ENCODE measurements around the gene CEP55. TPM values are rescaled to one million over a fixed set of nuclear protein-coding genes. Genes with fewer than 3 reads are reported as not detected.
"Not testable (repeated sequence)": the region's sequence is repeated elsewhere in the genome, so short reads cannot be mapped to it uniquely, and the experiment has no call there.

The CEP55 gene
- total RNA-seq, 2 donors from 2014 or later = 61.3 to 85.1 TPM

GRCh38 chr10:93464776-93465388, 31.5 kb upstream of the CEP55 start:
- DNase-seq (ENCODE audit: low spot score in 2 of 2) (no peak), ATAC-seq (no peak)
- peak overlapping the region in 1 of 2 donors; percentile 34 for H3K27ac Mint-ChIP-seq

GRCh38 chr10:93465806-93466675, 30.4 kb upstream of the CEP55 start:
- Mint-ChIP-seq H3K9me3 (no peaks in the 10 kb centered on the region), H3K27ac (peak overlapping the region in 1 of 2 donors; percentile 29), H3K36me3 (peaks cover 10 to 25% of the 10 kb centered on the region in 2 donors)
- ATAC-seq (no peak), DNase-seq (ENCODE audit: low spot score in 2 of 2) (no peak)

More at GRCh38 chr10:93464776-93465388, 31.5 kb upstream of the CEP55 start:
- Mint-ChIP-seq H3K36me3 (peaks cover 14 to 29% of the 10 kb centered on the region in 2 donors), H3K9me3 (peaks cover 0 to 2% of the 10 kb centered on the region in 2 donors)

GRCh38 chr10:93467635-93468034, 28.8 kb upstream of the CEP55 start:
- H3K27ac Mint-ChIP-seq, ATAC-seq: not testable (repeated sequence)

GRCh38 chr10:93468461-93469213, 27.8 kb upstream of the CEP55 start:
- Mint-ChIP-seq H3K36me3 (peaks cover 10 to 25% of the 10 kb centered on the region in 2 donors), H3K27ac (peak overlapping the region in 1 of 2 donors; percentile 36), H3K9me3 (no peaks in the 10 kb centered on the region)
- no peak for ATAC-seq
- DNase-seq (ENCODE audit: low spot score in 2 of 2) = no peak

More at GRCh38 chr10:93467635-93468034, 28.8 kb upstream of the CEP55 start:
- H3K9me3 Mint-ChIP-seq; DNase-seq (ENCODE audit: low spot score in 2 of 2): not testable (repeated sequence)
- H3K36me3 Mint-ChIP-seq = peaks cover 10 to 25% of the 10 kb centered on the region in 2 donors

GRCh38 chr10:93469454-93469853, 27.0 kb upstream of the CEP55 start:
- Mint-ChIP-seq H3K27ac (no peak overlapping the region), H3K36me3 (peaks cover 10 to 27% of the 10 kb centered on the region in 2 donors), H3K9me3 (peaks cover 0 to 7% of the 10 kb centered on the region in 2 donors)
- no peak for ATAC-seq
- no peak for DNase-seq (ENCODE audit: low spot score in 2 of 2)

- DNase-seq (ENCODE audit: low spot score in 2 of 2) (no peak), ATAC-seq (peak; percentile 87 to 94)
- Mint-ChIP-seq H3K36me3 (peaks cover 10 to 28% of the 10 kb centered on the region in 2 donors), H3K27ac (peak overlapping the region; percentile 23 to 55), H3K9me3 (peaks cover 0 to 7% of the 10 kb centered on the region in 2 donors)
Observed at GRCh38 chr10:93471110-93471651, 25.2 kb upstream of the CEP55 start.

GRCh38 chr10:93473161-93473560, 23.3 kb upstream of the CEP55 start:
- ATAC-seq = no peak
- Mint-ChIP-seq H3K27ac (no peak overlapping the region), H3K36me3 (peaks cover 13 to 30% of the 10 kb centered on the region in 2 donors), H3K9me3 (peaks cover 0 to 7% of the 10 kb centered on the region in 2 donors)
- DNase-seq (ENCODE audit: low spot score in 2 of 2) = no peak

- DNase-seq (ENCODE audit: low spot score in 2 of 2) (no peak), ATAC-seq (no peak)
- H3K27ac Mint-ChIP-seq = no peak overlapping the region
- peaks cover 7 to 31% of the 10 kb centered on the region in 2 donors for H3K36me3 Mint-ChIP-seq
- peaks cover 0 to 7% of the 10 kb centered on the region in 2 donors for H3K9me3 Mint-ChIP-seq
Observed at GRCh38 chr10:93473804-93474472, 22.5 kb upstream of the CEP55 start.

- ATAC-seq (no peak), DNase-seq (ENCODE audit: low spot score in 2 of 2) (no peak)
- no peak overlapping the region for H3K27ac Mint-ChIP-seq
- peaks cover 13 to 33% of the 10 kb centered on the region in 2 donors for H3K36me3 Mint-ChIP-seq
- peaks cover 0 to 7% of the 10 kb centered on the region in 2 donors for H3K9me3 Mint-ChIP-seq
Observed at GRCh38 chr10:93475227-93475626, 21.2 kb upstream of the CEP55 start.

- Mint-ChIP-seq H3K27ac (no peak overlapping the region), H3K9me3 (peaks cover 0 to 7% of the 10 kb centered on the region in 2 donors), H3K36me3 (peaks cover 15 to 36% of the 10 kb centered on the region in 2 donors)
- DNase-seq (ENCODE audit: low spot score in 2 of 2) (no peak), ATAC-seq (peak in 1 of 2 donors; percentile 39)
Observed at GRCh38 chr10:93475871-93476270, 20.5 kb upstream of the CEP55 start.

- no peak overlapping the region for H3K27ac Mint-ChIP-seq
Observed at GRCh38 chr10:93476756-93477155, 19.7 kb upstream of the CEP55 start.

GRCh38 chr10:93478873-93479272, 17.5 kb upstream of the CEP55 start:
- no peak for DNase-seq (ENCODE audit: low spot score in 2 of 2)
- no peak for ATAC-seq
- Mint-ChIP-seq H3K27ac (no peak overlapping the region), H3K36me3 (peaks cover 28 to 50% of the 10 kb centered on the region in 2 donors), H3K9me3 (peaks cover 0 to 6% of the 10 kb centered on the region in 2 donors)

More at GRCh38 chr10:93476756-93477155, 19.7 kb upstream of the CEP55 start:
- Mint-ChIP-seq H3K9me3 (peaks cover 0 to 7% of the 10 kb centered on the region in 2 donors), H3K36me3 (peaks cover 24 to 45% of the 10 kb centered on the region in 2 donors)
- DNase-seq (ENCODE audit: low spot score in 2 of 2) (no peak), ATAC-seq (no peak)

- no peak for ATAC-seq
- no peak for DNase-seq (ENCODE audit: low spot score in 2 of 2)
- H3K27ac Mint-ChIP-seq = peak overlapping the region; percentile 93 to 99
- no peaks in the 10 kb centered on the region for H3K9me3 Mint-ChIP-seq
- H3K36me3 Mint-ChIP-seq = peaks cover 25 to 40% of the 10 kb centered on the region in 2 donors
Observed at GRCh38 chr10:93481637-93482144, 14.7 kb upstream of the CEP55 start.

GRCh38 chr10:93482145-93482834, 14.1 kb upstream of the CEP55 start, which contains the start of gene MYOF:
Gene MYOF, minus strand, starts transcription at chr10:93482334. Its CDS starts 140 bp downstream, at chr10:93482194.
- DNase-seq (ENCODE audit: low spot score in 2 of 2) = peak; percentile 51 to 60
- peak; percentile 73 to 80 for ATAC-seq
- Mint-ChIP-seq H3K36me3 (peaks cover 21 to 36% of the 10 kb centered on the region in 2 donors), H3K27ac (peak within 1 kb of the TSS; percentile 93 to 99), H3K9me3 (no peaks in the 10 kb centered on the region)

GRCh38 chr10:93485690-93486089, 10.7 kb upstream of the CEP55 start:
- Mint-ChIP-seq H3K36me3 (peaks cover 15 to 18% of the 10 kb centered on the region in 2 donors), H3K27ac (no peak overlapping the region), H3K9me3 (no peaks in the 10 kb centered on the region)
- ATAC-seq (no peak), DNase-seq (ENCODE audit: low spot score in 2 of 2) (no peak)
